Measurements from ENCODE around the gene KIF5C.

KIF5C gene

GRCh38 chr2:148876595-148877402, 1.8 kb downstream of the KIF5C start:
- Histone ChIP-seq H3K4me3 (ENCODE audit: low read depth, low read length) (peak overlapping the region; percentile 61), H3K4me1 (ENCODE audit: control insufficient read depth, insufficient read depth, low read length) (no peaks in the 10 kb centered on the region), H3K27ac (ENCODE audit: extremely low read depth, low read depth, low read length) (no peak overlapping the region), H3K9me3 (ENCODE audit: control insufficient read depth, insufficient read depth, low read depth, low read length) (no peaks in the 10 kb centered on the region; the same call in 1 of the 2 replicates), H3K36me3 (ENCODE audit: control insufficient read depth in 2 of 2, insufficient read depth in 1 of 2, low read length in 2 of 2) (peaks cover 0 to 10% of the 10 kb centered on the region in 2 experiments; a peak in 1 of 3 replicates)
- ChIA-PET CTCF (interaction anchor here (0.5 to 0.6 kb wide), 3 partner anchors 10 to 112 kb away, joined by 3 to 4 read pairs (median 4); no protein-coding TSS in a partner anchor), POLR2A (interaction anchor here (0.5 to 1.8 kb wide), 3 partner anchors 187 to 856 kb away, joined by 4 read pairs; partner anchors contain the start of genes MBD5 and ORC4)
- TF ChIP-seq ZBTB17 (tag by site-specific recombination; IDR thresholded peaks at IDR 0.05) (0 out of 2 replicates have a peak, but pooled peaks have one; percentile 45), IKZF3 (tag by site-specific recombination; IDR thresholded peaks at IDR 0.05) (peak; percentile 72), KLF17 (tag by site-specific recombination; IDR thresholded peaks at IDR 0.05) (no peak), OSR2 (tag by site-specific recombination; IDR thresholded peaks at IDR 0.05) (peak; percentile 44; the same call in 1 of the 2 replicates), ZNF335 (tag by site-specific recombination; conservative IDR thresholded peaks at IDR 0.05) (peak; percentile 20; the same call in 1 of the 2 replicates), ZNF398 (tag by site-specific recombination; IDR thresholded peaks at IDR 0.05) (peak; percentile 53; the same call in 1 of the 2 replicates), ZNF521 (tag by site-specific recombination; IDR thresholded peaks at IDR 0.05) (no peak), ZBTB20 (tag by site-specific recombination; IDR thresholded peaks at IDR 0.05) (peak; percentile 74), ZNF501 (tag by site-specific recombination; IDR thresholded peaks at IDR 0.05) (no peak), TSHZ1 (tag by site-specific recombination; IDR thresholded peaks at IDR 0.05; ENCODE audit: borderline replicate concordance) (0 out of 2 replicates have a peak, but pooled peaks have one; percentile 91), ZBTB7A (tag by site-specific recombination; IDR thresholded peaks at IDR 0.05; ENCODE audit: low read depth) (no peak), ZNF174 (tag by site-specific recombination; IDR thresholded peaks at IDR 0.05) (no peak), ZNF510 (tag by site-specific recombination; IDR thresholded peaks at IDR 0.05; ENCODE audit: insufficient replicate concordance) (no peak), SP7 (tag by site-specific recombination; IDR thresholded peaks at IDR 0.05) (peak; percentile 57; the same call in 1 of the 2 replicates), YY2 (tag by site-specific recombination; IDR thresholded peaks at IDR 0.05) (no peak), SP2 (tag by site-specific recombination; IDR thresholded peaks at IDR 0.05) (peak; percentile 73), ZNF341 (tag by site-specific recombination; IDR thresholded peaks at IDR 0.05; ENCODE audit: low read depth) (peak; percentile 83), ZBTB11 (tag by site-specific recombination; conservative IDR thresholded peaks at IDR 0.05; ENCODE audit: low read depth) (0 out of 2 replicates have a peak, but pooled peaks have one; percentile 25), ATF2 (tag by site-specific recombination; IDR thresholded peaks at IDR 0.05; ENCODE audit: low read depth) (peak; percentile 93), GLIS1 (tag by site-specific recombination; IDR thresholded peaks at IDR 0.05) (peak; percentile 55), WT1 (tag by site-specific recombination; IDR thresholded peaks at IDR 0.05) (peak; percentile 86), SP3 (tag by site-specific recombination; IDR thresholded peaks at IDR 0.05) (peak; percentile 38; the same call in 1 of the 2 replicates), ZBTB6 (tag by site-specific recombination; IDR thresholded peaks at IDR 0.05) (0 out of 2 replicates have a peak, but pooled peaks have one; percentile 17)
